Fibroblast of pulmonary artery (primary cell): ENCODE measurements around the gene TM4SF18.

ENCODE experiments used
- DNase-seq: peaks from one replicate; pipeline ENCODE4 v3.0.0-alpha.2; 2010; ENCODE audit warnings: low read depth
- H3K4me3 ChIP-seq: replicated peaks from 2 replicates; pipeline ENCODE4 v1.5.1; 2011; ENCODE audit warnings: low read depth, mild to moderate bottlenecking, control low read depth, low read length, moderate library complexity
- TF ChIP-seq, protein P1 (sequence below): IDR thresholded peaks from 2 replicates; pipeline ENCODE4 v1.5.1; 2011; ENCODE audit warnings: mild to moderate bottlenecking, control low read depth, low read length, inconsistent platforms; ENCODE audit errors: missing control alignments

TM4SF18 gene

DNA sequence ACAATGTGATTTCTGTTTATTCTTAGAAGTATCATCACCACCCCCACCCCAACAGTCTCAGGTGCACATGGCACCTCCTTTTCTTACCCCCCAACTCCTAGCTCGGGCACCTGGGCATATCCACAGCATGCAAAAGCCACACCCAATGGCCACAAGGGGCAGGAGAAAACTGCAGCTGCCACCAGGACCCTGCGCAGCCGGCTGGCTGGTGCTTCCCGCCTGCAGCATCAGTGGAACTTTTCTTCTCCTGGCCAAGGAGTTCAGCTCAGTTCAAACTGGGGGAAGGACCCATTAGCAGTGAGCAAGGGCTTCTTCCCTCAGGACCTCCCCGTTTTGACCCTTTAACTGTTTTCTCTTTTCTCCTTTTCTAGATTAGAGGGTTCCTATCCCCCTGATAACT, 44.8 kb downstream of the TM4SF18 start:
- TF ChIP-seq, protein P1, sequence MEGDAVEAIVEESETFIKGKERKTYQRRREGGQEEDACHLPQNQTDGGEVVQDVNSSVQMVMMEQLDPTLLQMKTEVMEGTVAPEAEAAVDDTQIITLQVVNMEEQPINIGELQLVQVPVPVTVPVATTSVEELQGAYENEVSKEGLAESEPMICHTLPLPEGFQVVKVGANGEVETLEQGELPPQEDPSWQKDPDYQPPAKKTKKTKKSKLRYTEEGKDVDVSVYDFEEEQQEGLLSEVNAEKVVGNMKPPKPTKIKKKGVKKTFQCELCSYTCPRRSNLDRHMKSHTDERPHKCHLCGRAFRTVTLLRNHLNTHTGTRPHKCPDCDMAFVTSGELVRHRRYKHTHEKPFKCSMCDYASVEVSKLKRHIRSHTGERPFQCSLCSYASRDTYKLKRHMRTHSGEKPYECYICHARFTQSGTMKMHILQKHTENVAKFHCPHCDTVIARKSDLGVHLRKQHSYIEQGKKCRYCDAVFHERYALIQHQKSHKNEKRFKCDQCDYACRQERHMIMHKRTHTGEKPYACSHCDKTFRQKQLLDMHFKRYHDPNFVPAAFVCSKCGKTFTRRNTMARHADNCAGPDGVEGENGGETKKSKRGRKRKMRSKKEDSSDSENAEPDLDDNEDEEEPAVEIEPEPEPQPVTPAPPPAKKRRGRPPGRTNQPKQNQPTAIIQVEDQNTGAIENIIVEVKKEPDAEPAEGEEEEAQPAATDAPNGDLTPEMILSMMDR, result no peak
- no peak for DNase-seq
- no peak overlapping the region for H3K4me3 ChIP-seq

DNA sequence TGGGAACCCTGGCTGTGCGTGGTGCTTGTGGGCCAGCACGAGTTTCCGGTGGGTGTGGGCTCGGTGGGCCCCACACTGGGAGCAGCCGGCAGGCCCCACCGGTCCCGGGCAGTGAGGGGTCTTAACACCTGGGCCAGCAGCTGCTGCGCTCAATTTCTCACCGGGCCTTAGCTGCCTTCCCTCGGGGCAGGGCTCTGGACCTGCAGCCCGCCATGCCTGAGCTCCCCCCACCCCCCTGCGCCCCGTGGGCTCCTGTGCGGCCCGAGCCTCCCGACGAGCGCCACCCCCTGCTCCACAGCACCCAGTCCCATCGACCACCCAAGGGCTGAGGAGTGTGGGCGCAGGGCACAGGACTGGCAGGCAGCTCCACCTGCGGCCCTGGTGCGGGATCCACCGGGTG, 49.4 kb downstream of the TM4SF18 start:
- TF ChIP-seq, protein P1, result no peak
- H3K4me3 ChIP-seq, result no peak overlapping the region
- DNase-seq, result no peak

DNA sequence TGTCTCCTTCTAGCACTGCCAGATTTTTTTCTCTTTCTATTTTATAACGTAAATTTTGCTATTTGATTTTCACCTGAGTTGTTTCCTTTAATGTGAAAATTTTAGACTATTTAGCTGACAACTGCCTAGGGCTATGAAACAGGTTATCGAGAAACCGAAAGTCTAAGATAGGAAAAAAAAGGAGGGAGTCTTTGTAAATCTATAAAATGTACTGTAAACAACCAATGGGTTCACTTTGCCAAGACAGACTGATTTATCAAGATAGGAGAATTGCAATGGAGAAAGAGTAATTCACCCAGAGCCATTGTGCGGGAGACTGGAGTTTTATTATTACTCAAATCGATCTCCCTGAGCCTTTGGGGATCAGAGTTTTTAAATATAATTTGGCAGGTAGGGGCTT, 50.0 kb downstream of the TM4SF18 start:
- no peak for DNase-seq
- TF ChIP-seq, protein P1, result no peak

DNA sequence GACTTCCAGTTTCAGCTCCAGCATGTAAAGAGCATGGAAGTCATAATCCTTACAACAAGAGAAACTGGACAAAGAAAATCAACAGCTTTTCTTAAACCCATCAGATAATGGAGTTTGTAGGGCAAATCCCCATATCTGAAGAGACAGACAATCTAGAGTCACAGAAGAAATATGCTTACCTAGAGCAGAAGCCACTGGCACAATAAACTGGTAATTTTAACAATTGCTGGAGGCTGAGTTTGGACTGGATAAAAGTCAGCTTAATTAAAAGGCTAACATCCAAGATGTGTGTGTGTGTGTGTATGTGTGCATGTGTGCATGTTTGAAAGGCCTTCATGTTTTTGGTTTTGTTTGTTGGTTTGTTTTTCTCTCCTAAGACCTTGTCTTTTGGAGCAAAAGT, 50.6 kb downstream of the TM4SF18 start:
- no peak for DNase-seq
- TF ChIP-seq, protein P1, result no peak
- H3K4me3 ChIP-seq, result no peak overlapping the region

More for the DNA sequence above, 50.0 kb downstream of the TM4SF18 start:
- H3K4me3 ChIP-seq, result no peak overlapping the region

DNA sequence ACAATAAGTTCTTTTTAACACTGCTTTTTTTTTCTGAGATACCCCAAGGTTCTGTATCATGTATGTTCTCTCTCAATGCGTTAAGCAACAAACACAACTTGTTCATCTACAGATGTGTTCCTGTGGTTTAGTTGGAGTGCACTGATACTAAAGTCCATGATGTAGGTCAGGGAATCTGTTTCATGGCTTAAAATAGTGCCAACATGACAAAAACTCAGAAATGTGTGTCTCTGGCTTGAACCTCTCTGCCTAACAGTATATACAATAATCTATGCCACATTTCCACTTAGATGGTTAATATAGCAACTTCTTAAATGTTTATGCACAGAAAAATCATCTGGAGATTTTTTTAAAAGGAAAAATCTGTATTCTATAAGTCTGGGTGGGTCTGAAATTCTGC, 51.1 kb downstream of the TM4SF18 start:
- no peak for DNase-seq
- TF ChIP-seq, protein P1, result no peak
- H3K4me3 ChIP-seq, result no peak overlapping the region

DNA sequence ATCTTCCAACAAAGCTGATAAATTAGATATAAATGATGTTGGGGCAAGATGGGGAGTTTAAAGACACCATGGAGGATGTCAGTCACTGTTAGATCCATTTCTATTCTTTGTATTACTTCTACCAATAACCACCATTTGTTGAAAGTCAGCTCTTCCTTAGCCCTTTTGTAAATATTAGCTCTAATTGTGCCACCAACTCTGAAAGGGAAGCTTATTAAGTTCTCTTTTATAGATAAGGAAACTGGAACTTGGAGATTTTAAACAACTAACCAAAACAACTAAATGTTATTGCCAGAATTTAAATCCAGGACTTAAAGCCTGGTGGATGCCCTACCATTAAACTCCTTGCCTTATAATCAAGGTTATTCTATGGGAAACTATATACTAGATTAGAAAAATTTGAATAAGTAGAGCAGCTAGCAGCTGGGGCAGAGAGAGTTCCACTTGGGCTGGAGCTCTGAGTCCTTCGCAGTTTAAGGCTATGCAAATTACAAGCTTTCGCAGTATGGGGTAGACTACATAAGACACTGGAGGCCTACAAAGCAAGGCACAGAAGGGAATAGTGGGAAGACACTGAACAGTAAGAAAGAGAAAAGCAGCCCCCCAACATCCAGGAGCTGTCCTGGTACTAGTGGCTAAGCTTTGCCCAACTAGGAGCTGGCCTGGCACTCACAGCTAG, 52.6 kb downstream of the TM4SF18 start:
- DNase-seq, result no peak
- TF ChIP-seq, protein P1, result no peak
- no peak overlapping the region for H3K4me3 ChIP-seq

DNA sequence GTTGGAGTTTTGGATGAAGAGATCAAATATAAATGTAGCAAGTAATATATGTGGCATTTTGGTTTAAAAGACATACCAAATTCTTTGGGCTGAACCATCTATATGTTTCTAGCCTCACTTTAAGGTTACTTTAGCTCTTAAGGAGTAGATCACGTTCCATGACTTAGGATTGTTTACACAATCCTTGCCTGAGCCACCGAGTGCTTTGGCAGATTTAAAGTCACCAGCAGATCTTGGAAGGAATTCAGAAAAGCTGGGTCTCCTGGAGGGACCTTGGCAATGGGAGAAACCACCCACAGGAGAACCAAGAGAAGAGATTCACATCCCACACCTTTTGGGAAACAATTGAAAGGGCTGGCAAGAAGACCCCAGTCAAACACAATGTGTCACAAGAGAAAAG, 54.5 kb downstream of the TM4SF18 start:
- no peak for DNase-seq
- TF ChIP-seq, protein P1, result no peak
- no peak overlapping the region for H3K4me3 ChIP-seq
